Prostate gland (tissue), 2 donors: ENCODE results near the gene ALK. TPM values are rescaled to one million over a fixed set of nuclear protein-coding genes. Genes with fewer than 3 reads are reported as not detected.

ENCODE experiments used
- DNase-seq: peaks from one replicate; pipeline ENCODE4 v3.0.0-alpha.2; 2019; ENCODE audit warnings: low spot score
- H3K27ac ChIP-seq, 2 donors: fragments of 200-600 bp; sonication (generic); 2 replicates each; pipeline ENCODE4 v1.5.1; 2017 to 2019
- H3K27me3 ChIP-seq: fragments of 200-600 bp; sonication (generic); replicated peaks from 2 replicates; pipeline ENCODE4 v1.5.1; 2019; ENCODE audit not compliant: insufficient read depth
- H3K36me3 ChIP-seq, 2 donors: fragments of 200-600 bp; sonication (generic); 1 replicate in 1 of 2; 2 replicates in 1 of 2; pipeline versions ENCODE4 v1.5.1 to v1.8.1; 2017 to 2019
- H3K4me1 ChIP-seq: fragments of 200-600 bp; sonication (generic); replicated peaks from 2 replicates; pipeline ENCODE4 v1.5.1; 2019
- H3K4me3 ChIP-seq, 2 donors: fragments of 200-600 bp; sonication (generic); 2 replicates each; pipeline ENCODE4 v1.5.1; 2017 to 2019
- H3K9me3 ChIP-seq: fragments of 200-600 bp; sonication (generic); 2 replicates; pipeline ENCODE4 v1.5.1; 2017
- POLR2A ChIP-seq: fragments of 450-650 bp; IDR thresholded peaks from one replicate; pipeline ENCODE4 v1.6.1; 2016; ENCODE audit warnings: antibody characterized with exemption, mild to moderate bottlenecking
- POLR2AphosphoS5 ChIP-seq: sonication (generic); formaldehyde crosslinking; IDR thresholded peaks from one replicate; pipeline ENCODE4 v1.6.1; 2017; ENCODE audit warnings: antibody characterized with exemption
- WGBS: methylation state at CpG from one replicate; pipeline ENCODE4 v1.1.5; 2018; 5-methylcytosine and 5-hydroxymethylcytosine counted together
- intact Hi-C: fragments of 100-400 bp; cut with DNase I; formaldehyde crosslinking; loops from one replicate; pipeline ENCODE4 v1.14.2; 2022
- total RNA-seq, 2 donors: library from RNA; depleted of rRNA; stranded (reverse); fragments of >200 nt; gene quantifications; one replicate each; pipeline ENCODE4 v1.1.0, GENCODE V29; 2016
- TF ChIP-seq, protein P1 (sequence below), 4 experiments: fragments of 200-600 bp in 2 of 4; fragments of 450-650 bp in 2 of 4; sonication (generic) in 2 of 4; IDR thresholded peaks; 1 replicate in 3 of 4; 2 replicates in 1 of 4; pipeline ENCODE4 v1.5.1; 2016 to 2019; ENCODE audit warnings: antibody characterized with exemption in 4 of 4, mild to moderate bottlenecking in 2 of 4, moderate library complexity in 2 of 4

ALK gene
- total RNA-seq, 2 donors from 2014 or later, result 0.14 to 1.2 TPM

DNA sequence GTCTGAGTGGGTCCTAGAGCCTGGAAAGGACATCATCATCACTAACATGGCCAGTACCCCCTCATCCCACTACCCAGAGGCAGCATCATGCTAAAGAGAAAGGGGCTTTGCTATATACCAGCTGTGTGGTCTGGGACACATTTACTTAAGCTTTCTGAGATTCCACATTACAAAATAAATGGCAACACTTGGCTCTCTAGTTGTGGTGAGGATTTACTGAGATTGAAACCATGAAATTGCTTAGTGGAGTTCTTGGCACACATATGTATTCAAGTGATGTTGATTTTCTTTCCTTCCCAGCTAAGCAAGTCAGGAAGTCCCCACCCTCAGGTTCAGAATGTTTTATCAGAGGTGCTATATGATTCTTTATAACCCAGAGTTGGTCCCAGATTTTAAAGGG, 444.2 kb downstream of the ALK start:
- H3K27me3 ChIP-seq, result no peaks in the 10 kb centered on the region
- no peaks in the 10 kb centered on the region for H3K36me3 ChIP-seq
- DNase-seq, result no peak
- H3K27ac ChIP-seq, result no peak overlapping the region
- H3K4me3 ChIP-seq, result no peak overlapping the region
- no peak for TF ChIP-seq POLR2AphosphoS5
- TF ChIP-seq, protein P1, sequence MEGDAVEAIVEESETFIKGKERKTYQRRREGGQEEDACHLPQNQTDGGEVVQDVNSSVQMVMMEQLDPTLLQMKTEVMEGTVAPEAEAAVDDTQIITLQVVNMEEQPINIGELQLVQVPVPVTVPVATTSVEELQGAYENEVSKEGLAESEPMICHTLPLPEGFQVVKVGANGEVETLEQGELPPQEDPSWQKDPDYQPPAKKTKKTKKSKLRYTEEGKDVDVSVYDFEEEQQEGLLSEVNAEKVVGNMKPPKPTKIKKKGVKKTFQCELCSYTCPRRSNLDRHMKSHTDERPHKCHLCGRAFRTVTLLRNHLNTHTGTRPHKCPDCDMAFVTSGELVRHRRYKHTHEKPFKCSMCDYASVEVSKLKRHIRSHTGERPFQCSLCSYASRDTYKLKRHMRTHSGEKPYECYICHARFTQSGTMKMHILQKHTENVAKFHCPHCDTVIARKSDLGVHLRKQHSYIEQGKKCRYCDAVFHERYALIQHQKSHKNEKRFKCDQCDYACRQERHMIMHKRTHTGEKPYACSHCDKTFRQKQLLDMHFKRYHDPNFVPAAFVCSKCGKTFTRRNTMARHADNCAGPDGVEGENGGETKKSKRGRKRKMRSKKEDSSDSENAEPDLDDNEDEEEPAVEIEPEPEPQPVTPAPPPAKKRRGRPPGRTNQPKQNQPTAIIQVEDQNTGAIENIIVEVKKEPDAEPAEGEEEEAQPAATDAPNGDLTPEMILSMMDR (IDR thresholded peaks at IDR 0.05), result no peak
- no peak for TF ChIP-seq POLR2A
- no peaks in the 10 kb centered on the region for H3K4me1 ChIP-seq
- H3K9me3 ChIP-seq, result no peaks in the 10 kb centered on the region
- intact Hi-C loops, result loop anchor here (10.0 kb wide), 1 partner anchor 58 kb away; no protein-coding TSS in a partner anchor

DNA sequence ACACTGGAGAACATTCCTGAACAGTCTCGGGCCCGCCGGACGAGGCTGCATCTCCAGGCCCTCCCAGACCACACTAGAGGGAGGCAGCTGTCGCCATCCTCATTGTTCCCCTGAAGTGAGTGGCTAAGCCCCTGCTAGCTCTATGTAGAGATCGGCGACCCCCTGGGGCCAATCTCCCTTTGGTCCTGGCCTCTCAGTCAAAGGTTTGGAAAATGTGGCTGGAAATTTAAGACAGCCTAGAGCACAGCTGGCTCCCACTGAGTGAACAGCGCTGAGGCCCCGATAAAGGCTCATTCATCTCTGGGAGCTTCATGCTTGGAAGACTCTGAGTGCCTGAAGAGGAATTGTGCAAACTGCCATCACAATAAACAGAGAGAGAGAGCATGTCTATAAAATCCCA, 445.9 kb downstream of the ALK start:
- H3K27ac ChIP-seq, result no peak overlapping the region
- H3K4me3 ChIP-seq, result no peak overlapping the region
- H3K9me3 ChIP-seq, result no peaks in the 10 kb centered on the region
- H3K36me3 ChIP-seq, result no peaks in the 10 kb centered on the region
- WGBS, result 78% methylated on average over 9 of the region's 9 CpGs
- no peaks in the 10 kb centered on the region for H3K27me3 ChIP-seq
- DNase-seq, result no peak
- intact Hi-C loops, result loop anchor here (10.0 kb wide), 1 partner anchor 59 kb away; no protein-coding TSS in a partner anchor
- H3K4me1 ChIP-seq, result no peaks in the 10 kb centered on the region
- TF ChIP-seq, protein P1 (IDR thresholded peaks at IDR 0.05), result no peak
- TF ChIP-seq POLR2AphosphoS5 (no peak), POLR2A (no peak)

DNA sequence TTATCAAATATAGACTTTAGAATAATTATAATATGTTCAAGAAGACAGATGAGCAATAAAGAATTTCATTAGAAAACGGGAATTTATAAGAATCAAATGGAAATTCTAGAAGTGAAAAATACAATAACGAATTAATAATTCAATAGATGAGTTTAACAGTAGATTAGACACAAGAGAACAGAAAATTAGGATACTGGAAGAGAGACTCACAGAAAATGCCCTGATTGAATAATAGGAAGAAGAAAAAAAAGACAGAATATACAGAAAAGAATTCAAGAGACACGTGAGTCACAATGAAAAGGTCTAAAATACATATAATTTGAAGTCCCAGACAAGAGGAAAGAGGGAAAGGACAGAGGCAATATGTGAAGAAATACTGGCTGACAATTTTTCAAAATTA, 451.4 kb downstream of the ALK start:
- Histone ChIP-seq H3K4me1 (no peaks in the 10 kb centered on the region), H3K27me3 (no peaks in the 10 kb centered on the region), H3K27ac (no peak overlapping the region), H3K4me3 (no peak overlapping the region), H3K9me3 (no peaks in the 10 kb centered on the region), H3K36me3 (no peaks in the 10 kb centered on the region)
- DNase-seq, result no peak
- intact Hi-C loops, result loop anchor here (10.0 kb wide), 1 partner anchor 65 kb away; no protein-coding TSS in a partner anchor
- 70% methylated on average over 3 of the region's 3 CpGs for WGBS
- TF ChIP-seq POLR2AphosphoS5 (no peak), POLR2A (no peak)
- TF ChIP-seq, protein P1 (IDR thresholded peaks at IDR 0.05), result no peak

DNA sequence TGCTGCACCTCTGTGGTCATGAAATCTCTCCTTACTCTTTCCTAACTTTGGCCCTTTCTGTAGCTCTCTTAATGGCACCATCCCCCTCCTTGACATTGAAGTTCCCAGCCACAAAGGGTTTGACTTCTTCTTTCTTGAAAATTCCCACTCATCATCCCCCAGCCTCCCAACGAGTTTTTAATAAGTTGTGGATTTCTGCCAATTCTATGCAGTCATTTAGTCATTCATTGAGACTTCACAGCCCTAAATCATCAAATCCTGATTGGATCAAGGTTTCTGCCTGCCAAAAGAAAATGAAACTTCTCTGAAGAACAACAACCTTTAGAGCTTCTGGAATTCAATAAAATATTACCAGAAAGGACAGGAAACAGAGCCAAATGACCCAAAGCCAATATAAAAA, 451.9 kb downstream of the ALK start:
- intact Hi-C loops, result no loop called here
- no peaks in the 10 kb centered on the region for H3K4me1 ChIP-seq
- no peak for DNase-seq
- H3K27ac ChIP-seq, result no peak overlapping the region
- H3K27me3 ChIP-seq, result no peaks in the 10 kb centered on the region
- 27% methylated on average over 1 of the region's 1 CpG for WGBS
- no peaks in the 10 kb centered on the region for H3K9me3 ChIP-seq
- no peak overlapping the region for H3K4me3 ChIP-seq
- TF ChIP-seq POLR2AphosphoS5, result no peak
- TF ChIP-seq, protein P1 (IDR thresholded peaks at IDR 0.05), result no peak
- no peak for TF ChIP-seq POLR2A
- H3K36me3 ChIP-seq, result no peaks in the 10 kb centered on the region

DNA sequence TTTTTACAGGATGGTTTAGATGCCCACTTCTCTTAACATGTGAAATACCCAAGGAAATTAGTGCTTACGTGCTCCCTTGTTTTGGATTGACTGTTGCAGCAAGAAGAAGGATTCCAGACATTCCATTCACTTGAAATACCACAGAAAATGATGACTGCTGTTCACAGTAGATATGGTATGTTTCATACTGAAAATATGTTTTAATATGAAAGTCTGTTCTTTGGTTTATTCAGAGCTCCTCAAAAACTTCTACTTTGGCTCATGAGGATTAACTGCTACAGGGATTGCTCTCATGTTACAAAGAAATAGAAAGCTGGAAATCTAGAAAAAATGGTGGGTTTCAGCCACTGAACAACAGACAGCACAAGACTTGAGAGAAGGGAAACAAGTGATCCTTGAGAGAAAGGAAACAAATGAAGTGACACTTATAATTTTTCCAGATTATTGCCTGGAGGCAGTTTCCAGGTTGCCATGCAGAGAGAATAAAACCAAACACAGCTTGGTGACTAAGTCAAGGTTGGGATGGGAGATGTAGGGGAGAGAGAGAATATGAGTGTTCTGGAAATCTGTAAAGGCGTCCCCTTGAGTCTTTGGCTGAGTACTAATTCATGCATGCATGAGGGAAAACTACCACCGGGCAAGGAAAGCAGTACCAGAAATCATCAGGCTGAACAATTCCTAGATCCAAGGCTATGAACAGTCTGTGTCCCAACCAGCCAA, 458.0 kb downstream of the ALK start:
- no peak for DNase-seq
- Histone ChIP-seq H3K9me3 (no peaks in the 10 kb centered on the region), H3K4me1 (no peaks in the 10 kb centered on the region), H3K36me3 (no peaks in the 10 kb centered on the region), H3K4me3 (no peak overlapping the region), H3K27ac (no peak overlapping the region), H3K27me3 (no peaks in the 10 kb centered on the region)
- WGBS, result 72% methylated on average over 3 of the region's 3 CpGs
- intact Hi-C loops, result no loop called here
- TF ChIP-seq POLR2A (no peak), POLR2AphosphoS5 (no peak)
- TF ChIP-seq, protein P1 (IDR thresholded peaks at IDR 0.05), result no peak
